Activated B cell treated with CpG ODN at 0.5 μM for 24 hours (primary cell): ENCODE data around the gene TBC1D1. TPM values are rescaled to one million over a fixed set of nuclear protein-coding genes. Genes with fewer than 3 reads are reported as not detected.
A peak's percentile ranks its signal among the peaks of the same experiment; 100 is the strongest.

Experiments
- ATAC-seq: fragments of 200-7000 bp; cut with Tn5 transposase; one replicate; pipeline ENCODE4 v1.10.0; 2021; ENCODE audit warnings: low read depth, mild to moderate bottlenecking, moderate library complexity
- CTCF ChIA-PET: fragments of 350-600 bp; sonication (Branson Sonifier 250); formaldehyde crosslinking; loops from one replicate; lab custom pipeline; 2021; ENCODE audit warnings: antibody characterized with exemption; lab: Charles Lee
- POLR2A ChIA-PET: fragments of 350-600 bp; sonication (Branson Sonifier 250); formaldehyde crosslinking; loops from one replicate; lab custom pipeline; 2021; ENCODE audit warnings: antibody characterized with exemption; lab: Charles Lee
- DNase-seq: peaks from one replicate; pipeline ENCODE4 v3.0.0; 2022
- H3K27ac Mint-ChIP-seq: one replicate; pipeline ENCODE4 v1.8.0; 2020; ENCODE audit warnings: mixed read lengths
- H3K27me3 Mint-ChIP-seq: one replicate; pipeline ENCODE4 v1.8.0; 2021; ENCODE audit warnings: mixed read lengths
- H3K36me3 Mint-ChIP-seq: one replicate; pipeline ENCODE4 v1.8.0; 2021; ENCODE audit warnings: low read depth, mixed read lengths
- H3K4me1 Mint-ChIP-seq: one replicate; pipeline ENCODE4 v1.8.0; 2021; ENCODE audit warnings: mixed read lengths
- H3K4me3 Mint-ChIP-seq: one replicate; pipeline ENCODE4 v1.8.0; 2020; ENCODE audit warnings: mild to moderate bottlenecking, mixed read lengths
- H3K9me3 Mint-ChIP-seq: one replicate; pipeline ENCODE4 v1.8.0; 2020; ENCODE audit warnings: mixed read lengths
- CTCF ChIP-seq: fragments of 200-600 bp; IDR thresholded peaks from one replicate; pipeline ENCODE4 v1.8.0; 2022; ENCODE audit warnings: antibody characterized with exemption, mild to moderate bottlenecking
- intact Hi-C: fragments of 100-400 bp; cut with micrococcal nuclease; formaldehyde crosslinking; loops from one replicate; pipeline ENCODE4 v1.15.1; 2024
- total RNA-seq: library from RNA; stranded (reverse); gene quantifications from 2 replicates; pipeline ENCODE4 v1.2.3, GENCODE V29; 2022

TBC1D1 gene
- total RNA-seq, 1 donor from 2014 or later: 84.8 TPM

GRCh38 chr4:37985730-37986275 is 94.9 kb downstream of the TBC1D1 start:
- no peak for TF ChIP-seq CTCF
- H3K9me3 Mint-ChIP-seq: no peaks in the 10 kb centered on the region
- H3K4me1 Mint-ChIP-seq: peaks cover 76% of the 10 kb centered on the region
- DNase-seq (no peak), ATAC-seq (no peak)
- H3K27me3 Mint-ChIP-seq: no peaks in the 10 kb centered on the region
- ChIA-PET POLR2A (no interaction called here), CTCF (no interaction called here)
- no peak overlapping the region for H3K4me3 Mint-ChIP-seq
- H3K36me3 Mint-ChIP-seq: peaks cover 24% of the 10 kb centered on the region
- intact Hi-C loops: no loop called here
- peak overlapping the region; percentile 32 for H3K27ac Mint-ChIP-seq

GRCh38 chr4:37988670-37989069 is 97.8 kb downstream of the TBC1D1 start:
- intact Hi-C loops: loop anchor here (1.0 kb wide), 1 partner anchor 10 kb away; no protein-coding TSS in a partner anchor
- Mint-ChIP-seq H3K4me3 (no peak overlapping the region), H3K27ac (peak overlapping the region; percentile 77), H3K36me3 (peaks cover 24% of the 10 kb centered on the region), H3K27me3 (no peaks in the 10 kb centered on the region), H3K4me1 (peaks cover 71% of the 10 kb centered on the region), H3K9me3 (no peaks in the 10 kb centered on the region)
- no peak for TF ChIP-seq CTCF
- ATAC-seq (no peak), DNase-seq (no peak)
- CTCF ChIA-PET: interaction anchor here (0.6 to 1.0 kb wide), 3 partner anchors 10 to 699 kb away, joined by 3 to 5 read pairs (median 3); no protein-coding TSS in a partner anchor
- POLR2A ChIA-PET: interaction anchor here (0.8 kb wide), 1 partner anchor 19 kb away, joined by 3 read pairs; no protein-coding TSS in a partner anchor

- H3K4me3 Mint-ChIP-seq: no peak overlapping the region
- intact Hi-C loops: loop anchor here (1.0 to 5.0 kb wide), 2 partner anchors 11 to 97 kb away; partner anchors contain the start of gene TBC1D1
- ATAC-seq: peak; percentile 82
Observed at GRCh38 chr4:37989398-37990260, 98.7 kb downstream of the TBC1D1 start.

GRCh38 chr4:37990731-37991245 is 99.9 kb downstream of the TBC1D1 start:
- H3K9me3 Mint-ChIP-seq: no peaks in the 10 kb centered on the region
- peaks cover 20% of the 10 kb centered on the region for H3K36me3 Mint-ChIP-seq
- CTCF ChIA-PET: no interaction called here
- no peak overlapping the region for H3K4me3 Mint-ChIP-seq
- peaks cover 84% of the 10 kb centered on the region for H3K4me1 Mint-ChIP-seq
- peak overlapping the region; percentile 77 for H3K27ac Mint-ChIP-seq
- no peak for TF ChIP-seq CTCF
- intact Hi-C loops: loop anchor here (5.0 kb wide), 1 partner anchor 98 kb away; the partner anchor contains the start of gene TBC1D1
- H3K27me3 Mint-ChIP-seq: no peaks in the 10 kb centered on the region
- ATAC-seq (no peak), DNase-seq (no peak)
- POLR2A ChIA-PET: no interaction called here

More at GRCh38 chr4:37989398-37990260, 98.7 kb downstream of the TBC1D1 start:
- Mint-ChIP-seq H3K27me3 (no peaks in the 10 kb centered on the region), H3K27ac (peak overlapping the region; percentile 77), H3K36me3 (peaks cover 20% of the 10 kb centered on the region), H3K4me1 (peaks cover 76% of the 10 kb centered on the region), H3K9me3 (no peaks in the 10 kb centered on the region)
- CTCF ChIA-PET: no interaction called here
- POLR2A ChIA-PET: no interaction called here
- no peak for TF ChIP-seq CTCF
- DNase-seq: no peak
